AG09319 (cell line): ENCODE results near the gene ZIC2.

Experiments
- DNase-seq: peaks from one replicate; pipeline ENCODE4 v3.0.0-alpha.2; 2010; ENCODE audit warnings: low read depth; ENCODE audit errors: extremely low read depth
- CTCF ChIP-seq: IDR thresholded peaks from 2 replicates; pipeline ENCODE4 v1.5.1; 2011; ENCODE audit warnings: low read depth, mild to moderate bottlenecking, inconsistent platforms, low read length, moderate library complexity

The ZIC2 gene

GRCh38 chr13:99955747-99956472 lies 25.7 kb upstream of the ZIC2 start:
- no peak for TF ChIP-seq CTCF
- no peak for DNase-seq

- TF ChIP-seq CTCF, result no peak
- no peak for DNase-seq
These were observed 24.9 kb upstream of the ZIC2 start for GRCh38 chr13:99956473-99957349.

GRCh38 chr13:99958406-99959126 lies 23.0 kb upstream of the ZIC2 start:
- TF ChIP-seq CTCF, result no peak
- no peak for DNase-seq

GRCh38 chr13:99959127-99959539 lies 22.5 kb upstream of the ZIC2 start:
- no peak for DNase-seq
- no peak for TF ChIP-seq CTCF

- no peak for DNase-seq
- no peak for TF ChIP-seq CTCF
These were observed 21.9 kb upstream of the ZIC2 start for GRCh38 chr13:99959540-99960230.

GRCh38 chr13:99960663-99961311 lies 20.8 kb upstream of the ZIC2 start:
- TF ChIP-seq CTCF, result no peak
- no peak for DNase-seq
